SK-N-SH (cell line): Measurements from ENCODE around the gene TOM1L2. TPM values are rescaled to one million over a fixed set of nuclear protein-coding genes. Genes with fewer than 3 reads are reported as not detected.

Experiments
- CTCF ChIA-PET: fragments of 300-600, 350-600 bp; formaldehyde crosslinking; extraction: SDS; loops from one replicate; lab custom pipeline; 2021; lab: Yijun Ruan, JAX
- POLR2A ChIA-PET: fragments of 350-600 bp; sonication (Branson Sonifier 250); formaldehyde crosslinking; extraction: SDS; loops from one replicate; lab custom pipeline; 2020; ENCODE audit warnings: antibody characterized with exemption, inconsistent platforms; lab: Yijun Ruan, JAX
- DNase-seq: peaks from one replicate; pipeline ENCODE4 v3.0.0; 2012
- H2AFZ ChIP-seq: fragments of 200-600 bp; sonication (generic); 2 replicates; pipeline ENCODE4 v1.8.1; 2016; ENCODE audit warnings: antibody characterized with exemption, mild to moderate bottlenecking, low read depth
- H3F3A ChIP-seq: fragments of 200-600 bp; sonication (generic); replicated peaks from 2 replicates; pipeline ENCODE3; 2016; ENCODE audit warnings: antibody characterized with exemption, mild to moderate bottlenecking; ENCODE audit not compliant: insufficient read depth
- H3K27ac ChIP-seq, 2 experiments: fragments of 200-500 bp in 1 of 2; fragments of 200-600 bp in 1 of 2; sonication (Bioruptor generic) in 1 of 2; sonication (generic), shearing (Covaris generic) in 1 of 2; 2 replicates each; pipeline versions ENCODE4 v1.5.1 to v1.6.1; 2014 to 2016; ENCODE audit warnings: low read depth in 2 of 2, inconsistent platforms in 1 of 2, low read length in 1 of 2, mild to moderate bottlenecking in 1 of 2, mixed read lengths in 1 of 2
- H3K27me3 ChIP-seq: fragments of 200-600 bp; sonication (generic), shearing (Covaris generic); 2 replicates; pipeline ENCODE4 v1.6.1; 2016; ENCODE audit warnings: mixed run types; ENCODE audit not compliant: insufficient read depth
- H3K36me3 ChIP-seq, 2 experiments: fragments of 200-500 bp in 1 of 2; fragments of 200-600 bp in 1 of 2; sonication (Bioruptor generic) in 1 of 2; sonication (generic) in 1 of 2; replicated peaks in 1 of 2; 2 replicates each; pipeline versions ENCODE3 to v1.5.1; 2014 to 2016; ENCODE audit warnings: low read length in 1 of 2, mild to moderate bottlenecking in 1 of 2; ENCODE audit not compliant: insufficient read depth in 2 of 2, control insufficient read depth in 1 of 2
- H3K4me1 ChIP-seq, 2 experiments: fragments of 200-500 bp in 1 of 2; fragments of 200-600 bp in 1 of 2; sonication (Bioruptor generic) in 1 of 2; sonication (generic), shearing (Covaris generic) in 1 of 2; 2 replicates each; pipeline versions ENCODE4 v1.5.1 to v1.6.1; 2014 to 2016; ENCODE audit warnings: low read depth in 1 of 2, low read length in 1 of 2, mixed run types in 1 of 2; ENCODE audit not compliant: insufficient read depth in 2 of 2, control insufficient read depth in 1 of 2
- H3K4me2 ChIP-seq: fragments of 200-600 bp; sonication (generic), shearing (Covaris generic); 2 replicates; pipeline ENCODE4 v1.6.1; 2017; ENCODE audit warnings: mixed run types
- H3K4me3 ChIP-seq, 2 experiments: fragments of 200-500 bp in 1 of 2; fragments of 200-600 bp in 1 of 2; sonication (Bioruptor generic) in 1 of 2; sonication (generic), shearing (Covaris generic) in 1 of 2; 2 replicates each; pipeline versions ENCODE4 v1.5.1 to v1.8.1; 2014 to 2016; ENCODE audit warnings: low read depth in 2 of 2, inconsistent platforms in 1 of 2, low read length in 1 of 2, mild to moderate bottlenecking in 1 of 2, mixed read lengths in 1 of 2, moderate library complexity in 1 of 2
- H3K79me2 ChIP-seq: fragments of 200-600 bp; sonication (generic); 2 replicates; pipeline ENCODE4 v1.8.1; 2017; ENCODE audit warnings: mild to moderate bottlenecking; ENCODE audit not compliant: insufficient read depth
- H3K9ac ChIP-seq: fragments of 200-600 bp; sonication (generic); 2 replicates; pipeline ENCODE4 v1.6.1; 2017; ENCODE audit warnings: mixed run types
- H3K9me2 ChIP-seq: fragments of 200-600 bp; sonication (generic); 2 replicates; pipeline ENCODE4 v1.6.1; 2017; ENCODE audit warnings: mixed run types
- H3K9me3 ChIP-seq: fragments of 200-600 bp; sonication (generic); 2 replicates; pipeline ENCODE4 v1.6.1; 2017; ENCODE audit warnings: mixed run types, mild to moderate bottlenecking, moderate library complexity
- H4K20me1 ChIP-seq: fragments of 200-600 bp; sonication (generic); 2 replicates; pipeline ENCODE4 v1.6.1; 2017; ENCODE audit warnings: mild to moderate bottlenecking, mixed run types; ENCODE audit not compliant: insufficient read depth
- ELF1 ChIP-seq: IDR thresholded peaks from 2 replicates; pipeline ENCODE4 v1.4.0; 2012
- FOSL2 ChIP-seq: IDR thresholded peaks from 2 replicates; pipeline ENCODE4 v1.4.0; 2012; ENCODE audit warnings: low read depth, mild to moderate bottlenecking, moderate library complexity, borderline replicate concordance
- GATA2 ChIP-seq: sonication (generic); formaldehyde crosslinking; IDR thresholded peaks from 2 replicates; pipeline ENCODE4 v1.5.0; 2020; ENCODE audit warnings: mild to moderate bottlenecking, missing genetic modification reagents
- MEF2A ChIP-seq: IDR thresholded peaks from 2 replicates; pipeline ENCODE4 v1.4.0; 2012; ENCODE audit warnings: low read depth, borderline replicate concordance
- NFIC ChIP-seq: IDR thresholded peaks from 2 replicates; pipeline ENCODE4 v1.4.0; 2012; ENCODE audit warnings: borderline replicate concordance
- RAD21 ChIP-seq: IDR thresholded peaks from 2 replicates; pipeline ENCODE4 v1.6.1; 2012; ENCODE audit warnings: mild to moderate bottlenecking, low read length
- RCOR1 ChIP-seq: fragments of 150-350 bp; IDR thresholded peaks from 2 replicates; pipeline ENCODE4 v1.6.1; 2017; ENCODE audit warnings: antibody characterized with exemption, low read length
- RFX5 ChIP-seq: IDR thresholded peaks from 2 replicates; pipeline ENCODE4 v1.6.1; 2012; ENCODE audit warnings: mild to moderate bottlenecking, improper control_type of control experiment, low read length
- SIN3A ChIP-seq: IDR thresholded peaks from 2 replicates; pipeline ENCODE4 v1.6.1; 2012; ENCODE audit warnings: low read depth, mild to moderate bottlenecking, low read length, moderate library complexity, borderline replicate concordance
- SMC3 ChIP-seq: IDR thresholded peaks from 2 replicates; pipeline ENCODE4 v1.6.1; 2012; ENCODE audit warnings: low read depth, low read length, improper control_type of control experiment
- TAF1 ChIP-seq: IDR thresholded peaks from 2 replicates; pipeline ENCODE4 v1.6.1; 2012; ENCODE audit warnings: low read depth, mild to moderate bottlenecking, low read length, moderate library complexity, borderline replicate concordance
- TCF12 ChIP-seq: IDR thresholded peaks from 2 replicates; pipeline ENCODE4 v1.4.0; 2012
- TEAD4 ChIP-seq: IDR thresholded peaks from 2 replicates; pipeline ENCODE4 v1.4.0; 2012; ENCODE audit warnings: mild to moderate bottlenecking, borderline replicate concordance; ENCODE audit not compliant: insufficient read depth
- YY1 ChIP-seq: IDR thresholded peaks from 2 replicates; pipeline ENCODE4 v1.4.0; 2012; ENCODE audit warnings: low read depth, mild to moderate bottlenecking
- WGBS: methylation state at CpG from one replicate; pipeline ENCODE4 v1.1.6; 2017; ENCODE audit warnings: low lambda C conversion rate; 5-methylcytosine and 5-hydroxymethylcytosine counted together
- polyA plus RNA-seq, 3 experiments: library from polyadenylated mRNA; depleted of rRNA; stranded (reverse); fragments of >200 nt; gene quantifications; 2 replicates each; pipeline ENCODE4 v1.2.3, GENCODE V29; 2012
- TF ChIP-seq, protein P1 (sequence below): IDR thresholded peaks from 2 replicates; pipeline ENCODE4; 2012
- TF ChIP-seq, protein P2 (sequence below): fragments of 150-350 bp; IDR thresholded peaks from 2 replicates; pipeline ENCODE4 v1.6.1; 2016; ENCODE audit warnings: mild to moderate bottlenecking, low read depth, low read length
- TF ChIP-seq, protein P3 (sequence below): fragments of 150-350 bp; IDR thresholded peaks from 2 replicates; pipeline ENCODE4 v1.6.1; 2017; ENCODE audit warnings: antibody characterized with exemption, low read length, low read depth, borderline replicate concordance
- TF ChIP-seq, protein P4 (sequence below): fragments of 200-600 bp; sonication (generic); IDR thresholded peaks from 2 replicates; pipeline ENCODE4 v1.6.1; 2017; ENCODE audit warnings: antibody characterized with exemption, mild to moderate bottlenecking, moderate library complexity

TOM1L2 gene
- polyA plus RNA-seq, 1 of the 3 experiments (the other 2 are of a cell fraction): 85.4 TPM

DNA sequence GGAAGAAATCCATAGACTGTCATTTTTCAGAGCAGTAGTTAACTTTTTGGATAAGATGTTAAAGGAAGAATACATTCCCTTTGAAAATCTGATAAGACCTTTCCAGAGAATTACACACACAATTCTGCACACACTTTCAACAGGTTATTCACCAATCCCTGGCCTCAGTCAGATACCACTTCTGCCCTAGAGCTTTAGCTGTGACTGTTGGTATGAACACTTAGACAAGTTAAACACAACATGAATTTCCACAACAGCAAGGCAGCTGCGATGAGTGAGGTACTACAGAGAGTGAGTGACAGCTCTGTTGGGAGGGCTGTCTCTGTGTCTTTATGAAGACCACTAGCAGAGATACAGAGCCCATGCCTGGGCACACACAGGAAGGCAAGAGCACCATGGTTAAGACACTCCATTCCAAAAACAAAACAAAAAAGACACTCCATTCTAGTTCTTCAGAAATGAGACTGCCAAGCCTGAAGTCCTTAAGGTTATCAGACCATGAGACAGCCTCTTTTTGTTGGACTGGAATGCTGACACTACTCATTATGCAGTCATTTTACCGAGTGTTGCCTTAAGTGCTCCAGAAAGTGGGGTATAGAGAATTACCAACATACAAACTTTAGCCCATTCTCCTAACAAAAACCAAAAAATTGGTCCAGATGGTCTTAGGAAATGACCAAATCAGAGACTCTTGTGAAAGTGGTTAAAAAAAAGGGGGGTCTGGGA lies 42.4 kb downstream of the TOM1L2 start:
- Histone ChIP-seq H3F3A (peaks cover 22% of the 10 kb centered on the region), H3K27ac (peak overlapping the region; percentile 49 to 72), H4K20me1 (no peaks in the 10 kb centered on the region), H3K79me2 (peaks cover 92% of the 10 kb centered on the region), H3K9me2 (no peaks in the 10 kb centered on the region), H3K4me3 (no peak overlapping the region), H3K9me3 (no peaks in the 10 kb centered on the region), H3K27me3 (no peaks in the 10 kb centered on the region), H3K9ac (no peak overlapping the region), H3K4me2 (0 out of 2 replicates have a peak overlapping the region, but pooled peaks have one; percentile 31), H3K4me1 (peaks cover 6 to 31% of the 10 kb centered on the region in 2 experiments), H2AFZ (no peak overlapping the region), H3K36me3 (peaks cover 0 to 6% of the 10 kb centered on the region in 2 experiments)
- CTCF ChIA-PET: interaction anchor here (2.2 to 2.4 kb wide), 2 partner anchors 11 to 13 kb away, joined by 6 to 12 read pairs; no protein-coding TSS in a partner anchor
- TF ChIP-seq TCF12 (no peak), SIN3A (no peak), NFIC (no peak)
- TF ChIP-seq, protein P1, sequence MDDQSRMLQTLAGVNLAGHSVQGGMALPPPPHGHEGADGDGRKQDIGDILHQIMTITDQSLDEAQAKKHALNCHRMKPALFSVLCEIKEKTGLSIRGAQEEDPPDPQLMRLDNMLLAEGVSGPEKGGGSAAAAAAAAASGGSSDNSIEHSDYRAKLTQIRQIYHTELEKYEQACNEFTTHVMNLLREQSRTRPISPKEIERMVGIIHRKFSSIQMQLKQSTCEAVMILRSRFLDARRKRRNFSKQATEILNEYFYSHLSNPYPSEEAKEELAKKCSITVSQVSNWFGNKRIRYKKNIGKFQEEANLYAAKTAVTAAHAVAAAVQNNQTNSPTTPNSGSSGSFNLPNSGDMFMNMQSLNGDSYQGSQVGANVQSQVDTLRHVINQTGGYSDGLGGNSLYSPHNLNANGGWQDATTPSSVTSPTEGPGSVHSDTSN: 0 out of 2 replicates have a peak, but pooled peaks have one; percentile 21
- TF ChIP-seq, protein P2, sequence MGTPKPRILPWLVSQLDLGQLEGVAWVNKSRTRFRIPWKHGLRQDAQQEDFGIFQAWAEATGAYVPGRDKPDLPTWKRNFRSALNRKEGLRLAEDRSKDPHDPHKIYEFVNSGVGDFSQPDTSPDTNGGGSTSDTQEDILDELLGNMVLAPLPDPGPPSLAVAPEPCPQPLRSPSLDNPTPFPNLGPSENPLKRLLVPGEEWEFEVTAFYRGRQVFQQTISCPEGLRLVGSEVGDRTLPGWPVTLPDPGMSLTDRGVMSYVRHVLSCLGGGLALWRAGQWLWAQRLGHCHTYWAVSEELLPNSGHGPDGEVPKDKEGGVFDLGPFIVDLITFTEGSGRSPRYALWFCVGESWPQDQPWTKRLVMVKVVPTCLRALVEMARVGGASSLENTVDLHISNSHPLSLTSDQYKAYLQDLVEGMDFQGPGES: no peak
- 88% methylated on average over 2 of the region's 2 CpGs for WGBS
- POLR2A ChIA-PET: no interaction called here
- no peak for DNase-seq

DNA sequence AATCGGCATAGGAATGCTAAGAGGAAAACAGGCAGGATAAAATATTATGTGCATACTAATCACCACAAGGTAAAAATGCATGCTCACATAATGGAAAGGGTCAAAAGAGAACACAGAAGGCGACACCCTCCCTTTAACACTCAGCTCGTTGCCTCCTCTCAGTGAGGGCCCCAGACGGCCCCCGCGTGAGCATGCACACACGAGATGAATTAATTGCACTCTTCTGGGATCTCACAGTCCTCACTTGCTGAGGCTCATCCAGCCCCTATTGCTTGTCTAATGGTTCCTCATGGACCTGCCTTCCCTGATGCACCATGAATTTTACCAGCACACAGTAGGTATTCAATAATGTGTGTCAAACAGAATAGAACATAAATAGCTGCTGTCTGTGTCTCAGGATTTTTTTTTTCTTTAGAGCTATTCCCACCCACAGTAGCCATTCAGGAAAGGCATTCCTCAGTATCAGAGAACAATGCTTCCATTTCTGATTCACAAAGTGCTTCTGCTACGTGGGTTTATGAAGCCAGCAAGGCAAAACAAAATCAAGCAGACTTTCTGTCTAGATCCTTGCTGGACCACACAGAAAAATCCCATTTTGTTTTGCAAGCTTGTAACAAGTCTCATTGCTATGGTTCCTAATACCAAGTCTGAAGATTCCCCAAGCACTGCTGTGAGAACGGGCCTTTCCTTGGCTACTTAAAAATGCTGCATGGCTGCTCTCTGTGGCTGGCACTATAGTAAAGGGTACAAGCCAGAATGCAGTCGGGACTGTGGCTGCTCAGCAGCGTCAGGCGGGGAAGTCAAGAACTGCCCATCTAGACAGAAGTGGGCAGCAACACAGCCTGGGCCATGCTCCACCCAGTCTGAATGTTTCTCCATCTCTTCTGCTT lies 43.6 kb downstream of the TOM1L2 start:
- H3K27ac ChIP-seq: peak overlapping the region in 1 of 2 experiments; percentile 49; a peak in 2 of 4 replicates
- ChIA-PET CTCF (interaction anchor here (0.6 to 2.4 kb wide), 7 partner anchors 10 to 104 kb away, joined by 3 to 12 read pairs (median 4); no protein-coding TSS in a partner anchor), POLR2A (no interaction called here)
- TF ChIP-seq RAD21 (no peak), RCOR1 (no peak), FOSL2 (no peak), ELF1 (no peak), TCF12 (no peak), TEAD4 (no peak), SMC3 (no peak), MEF2A (no peak), GATA2 (CRISPR knock-in tag) (no peak), RFX5 (no peak), TAF1 (no peak), YY1 (no peak)
- TF ChIP-seq, protein P3, sequence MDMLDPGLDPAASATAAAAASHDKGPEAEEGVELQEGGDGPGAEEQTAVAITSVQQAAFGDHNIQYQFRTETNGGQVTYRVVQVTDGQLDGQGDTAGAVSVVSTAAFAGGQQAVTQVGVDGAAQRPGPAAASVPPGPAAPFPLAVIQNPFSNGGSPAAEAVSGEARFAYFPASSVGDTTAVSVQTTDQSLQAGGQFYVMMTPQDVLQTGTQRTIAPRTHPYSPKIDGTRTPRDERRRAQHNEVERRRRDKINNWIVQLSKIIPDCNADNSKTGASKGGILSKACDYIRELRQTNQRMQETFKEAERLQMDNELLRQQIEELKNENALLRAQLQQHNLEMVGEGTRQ: no peak
- TF ChIP-seq, protein P2: no peak
- TF ChIP-seq, protein P4, sequence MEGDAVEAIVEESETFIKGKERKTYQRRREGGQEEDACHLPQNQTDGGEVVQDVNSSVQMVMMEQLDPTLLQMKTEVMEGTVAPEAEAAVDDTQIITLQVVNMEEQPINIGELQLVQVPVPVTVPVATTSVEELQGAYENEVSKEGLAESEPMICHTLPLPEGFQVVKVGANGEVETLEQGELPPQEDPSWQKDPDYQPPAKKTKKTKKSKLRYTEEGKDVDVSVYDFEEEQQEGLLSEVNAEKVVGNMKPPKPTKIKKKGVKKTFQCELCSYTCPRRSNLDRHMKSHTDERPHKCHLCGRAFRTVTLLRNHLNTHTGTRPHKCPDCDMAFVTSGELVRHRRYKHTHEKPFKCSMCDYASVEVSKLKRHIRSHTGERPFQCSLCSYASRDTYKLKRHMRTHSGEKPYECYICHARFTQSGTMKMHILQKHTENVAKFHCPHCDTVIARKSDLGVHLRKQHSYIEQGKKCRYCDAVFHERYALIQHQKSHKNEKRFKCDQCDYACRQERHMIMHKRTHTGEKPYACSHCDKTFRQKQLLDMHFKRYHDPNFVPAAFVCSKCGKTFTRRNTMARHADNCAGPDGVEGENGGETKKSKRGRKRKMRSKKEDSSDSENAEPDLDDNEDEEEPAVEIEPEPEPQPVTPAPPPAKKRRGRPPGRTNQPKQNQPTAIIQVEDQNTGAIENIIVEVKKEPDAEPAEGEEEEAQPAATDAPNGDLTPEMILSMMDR: no peak

More for the DNA sequence above, 43.6 kb downstream of the TOM1L2 start:
- Histone ChIP-seq H3K4me1 (peaks cover 3 to 29% of the 10 kb centered on the region in 2 experiments), H2AFZ (no peak overlapping the region), H3K4me2 (no peak overlapping the region), H4K20me1 (no peaks in the 10 kb centered on the region), H3K79me2 (peaks cover 90% of the 10 kb centered on the region), H3K9me3 (no peaks in the 10 kb centered on the region), H3K27me3 (no peaks in the 10 kb centered on the region), H3K9ac (no peak overlapping the region), H3F3A (peaks cover 16% of the 10 kb centered on the region), H3K9me2 (no peaks in the 10 kb centered on the region), H3K36me3 (peaks cover 0 to 6% of the 10 kb centered on the region in 2 experiments), H3K4me3 (no peak overlapping the region)
- WGBS: 81% methylated on average over 12 of the region's 12 CpGs
- no peak for DNase-seq
